Transverse colon (tissue), 4 donors: ENCODE data around the gene PASK. TPM values are rescaled to one million over a fixed set of nuclear protein-coding genes. Genes with fewer than 3 reads are reported as not detected.

ENCODE experiments used
- DNase-seq: peaks from one replicate; pipeline ENCODE4 v3.0.0-alpha.2; 2019
- H3K27ac ChIP-seq, 4 donors: fragments of 200-600 bp; sonication (generic); 2 replicates each; pipeline ENCODE4 v1.5.1; 2016 to 2018; ENCODE audit warnings: inconsistent platforms in 4 of 4
- H3K27me3 ChIP-seq: fragments of 200-600 bp; sonication (generic); 2 replicates; pipeline ENCODE4 v1.5.1; 2017; ENCODE audit warnings: inconsistent platforms
- H3K36me3 ChIP-seq, 4 donors: fragments of 200-600 bp; sonication (generic); 2 replicates each; pipeline ENCODE4 v1.5.1; 2017 to 2019; ENCODE audit warnings: inconsistent platforms in 4 of 4
- H3K4me1 ChIP-seq, 4 donors: fragments of 200-600 bp; sonication (generic); 2 replicates each; pipeline ENCODE4 v1.5.1; 2017 to 2020; ENCODE audit warnings: inconsistent platforms in 4 of 4
- H3K4me3 ChIP-seq, 4 donors: fragments of 200-600 bp; sonication (generic); 1 replicate in 1 of 4; 2 replicates in 3 of 4; pipeline versions ENCODE4 v1.5.1 to v1.6.1; 2017 to 2019; ENCODE audit warnings: inconsistent platforms in 4 of 4
- H3K9me3 ChIP-seq, 2 donors: fragments of 200-600 bp; sonication (generic); 2 replicates each; pipeline ENCODE4 v1.5.1; 2017 to 2019; ENCODE audit warnings: inconsistent platforms in 2 of 2
- EP300 ChIP-seq: sonication (generic); formaldehyde crosslinking; IDR thresholded peaks from one replicate; pipeline ENCODE4 v1.6.1; 2017; ENCODE audit warnings: antibody characterized with exemption, low read depth
- POLR2A ChIP-seq: fragments of 450-650 bp; IDR thresholded peaks from one replicate; pipeline ENCODE4 v1.6.1; 2016; ENCODE audit warnings: antibody characterized with exemption, mild to moderate bottlenecking, moderate library complexity
- POLR2AphosphoS5 ChIP-seq, 3 donors: sonication (generic); formaldehyde crosslinking; IDR thresholded peaks; one replicate each; pipeline ENCODE4 v1.6.1; 2016; ENCODE audit warnings: antibody characterized with exemption in 3 of 3
- WGBS, 2 donors: methylation state at CpG; one replicate each; pipeline ENCODE4 v1.1.5; 2018; ENCODE audit warnings: low coverage in 1 of 2; 5-methylcytosine and 5-hydroxymethylcytosine counted together
- in situ Hi-C, 4 donors: fragments of 200-750 bp; cut with MboI; loops; one replicate each; pipeline versions ENCODE4 v1.15.0 to v1.15.1; 2017; ENCODE audit warnings: low sequenced_read_pairs in 3 of 4, low pct_ligation_motif_present in 1 of 4, low pct_unique_long_range_greater_than_20kb in 1 of 4
- intact Hi-C: fragments of 100-400 bp; cut with DNase I; formaldehyde crosslinking; loops from one replicate; pipeline ENCODE4 v1.15.1; 2023; ENCODE audit warnings: low total_unique reads
- total RNA-seq, 4 donors: library from RNA; depleted of rRNA; stranded (reverse); fragments of >200 nt; gene quantifications; one replicate each; pipeline ENCODE4 v1.1.0, GENCODE V29; 2016
- TF ChIP-seq, protein P1 (sequence below), 5 experiments: fragments of 200-600 bp in 3 of 5; fragments of 450-650 bp in 2 of 5; sonication (generic) in 3 of 5; IDR thresholded peaks; 1 replicate in 2 of 5; 2 replicates in 3 of 5; pipeline ENCODE4 v1.5.1; 2016 to 2017; ENCODE audit warnings: antibody characterized with exemption in 5 of 5, inconsistent platforms in 3 of 5, mild to moderate bottlenecking in 2 of 5, moderate library complexity in 1 of 5

Gene PASK
- total RNA-seq, 4 donors from 2014 or later = 7.0 to 35.2 (median 19.1) TPM

DNA sequence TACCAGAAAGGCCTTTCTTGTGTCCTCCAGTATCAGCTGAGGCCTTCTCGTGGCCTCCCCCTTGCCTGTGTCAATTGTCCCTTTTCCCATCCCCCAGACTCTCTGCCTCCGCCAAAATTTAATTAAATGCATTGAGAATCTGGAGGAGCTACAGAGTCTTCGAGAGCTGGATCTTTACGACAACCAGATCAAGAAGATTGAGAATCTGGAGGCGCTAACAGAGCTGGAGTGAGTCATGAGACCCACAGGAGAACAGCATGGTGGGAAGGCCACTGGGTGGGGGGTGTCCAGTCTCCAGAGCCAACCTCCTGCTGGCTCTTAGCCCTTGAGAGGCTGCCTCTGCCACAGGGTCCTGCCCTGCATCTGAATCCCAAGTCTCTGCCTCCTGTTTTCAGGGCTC lies 9.8 kb upstream of the PASK start:
- intact Hi-C loops (no loop called here), in situ Hi-C loops (no loop called here)
- Histone ChIP-seq H3K27ac (no peak overlapping the region), H3K36me3 (peaks cover 0 to 35% (median 14%) of the 10 kb centered on the region in 4 donors), H3K4me1 (peaks cover 0 to 6% (median 2%) of the 10 kb centered on the region in 4 donors), H3K4me3 (no peak overlapping the region), H3K9me3 (no peaks in the 10 kb centered on the region), H3K27me3 (no peaks in the 10 kb centered on the region)
- 83 to 94% methylated on average over 2 to 5 of the region's 5 CpGs for WGBS, 2 donors
- TF ChIP-seq, protein P1, sequence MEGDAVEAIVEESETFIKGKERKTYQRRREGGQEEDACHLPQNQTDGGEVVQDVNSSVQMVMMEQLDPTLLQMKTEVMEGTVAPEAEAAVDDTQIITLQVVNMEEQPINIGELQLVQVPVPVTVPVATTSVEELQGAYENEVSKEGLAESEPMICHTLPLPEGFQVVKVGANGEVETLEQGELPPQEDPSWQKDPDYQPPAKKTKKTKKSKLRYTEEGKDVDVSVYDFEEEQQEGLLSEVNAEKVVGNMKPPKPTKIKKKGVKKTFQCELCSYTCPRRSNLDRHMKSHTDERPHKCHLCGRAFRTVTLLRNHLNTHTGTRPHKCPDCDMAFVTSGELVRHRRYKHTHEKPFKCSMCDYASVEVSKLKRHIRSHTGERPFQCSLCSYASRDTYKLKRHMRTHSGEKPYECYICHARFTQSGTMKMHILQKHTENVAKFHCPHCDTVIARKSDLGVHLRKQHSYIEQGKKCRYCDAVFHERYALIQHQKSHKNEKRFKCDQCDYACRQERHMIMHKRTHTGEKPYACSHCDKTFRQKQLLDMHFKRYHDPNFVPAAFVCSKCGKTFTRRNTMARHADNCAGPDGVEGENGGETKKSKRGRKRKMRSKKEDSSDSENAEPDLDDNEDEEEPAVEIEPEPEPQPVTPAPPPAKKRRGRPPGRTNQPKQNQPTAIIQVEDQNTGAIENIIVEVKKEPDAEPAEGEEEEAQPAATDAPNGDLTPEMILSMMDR (IDR thresholded peaks at IDR 0.05) = no peak
- TF ChIP-seq POLR2A (no peak), EP300 (no peak), POLR2AphosphoS5 (IDR thresholded peaks at IDR 0.05) (no peak)
- no peak for DNase-seq

DNA sequence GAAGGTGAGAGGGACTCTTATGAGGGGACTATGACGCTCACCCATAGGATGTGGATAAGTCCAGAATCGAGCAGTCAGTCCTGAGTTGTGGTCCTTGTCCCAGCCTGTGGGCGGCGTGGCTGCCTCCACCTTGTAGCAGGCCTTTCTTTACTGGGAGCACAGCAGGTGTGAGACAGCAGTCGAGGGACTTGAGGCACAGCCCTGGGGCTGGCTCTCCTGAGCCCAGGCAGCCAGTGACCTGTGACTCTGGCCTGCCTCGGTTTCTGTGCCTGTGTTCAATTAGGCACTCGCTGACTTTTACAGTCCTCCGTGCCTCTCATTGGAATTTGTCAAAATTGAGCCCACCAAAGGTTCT lies 9.3 kb upstream of the PASK start:
- H3K4me1 ChIP-seq = peaks cover 0 to 6% (median 2%) of the 10 kb centered on the region in 4 donors
- peaks cover 0 to 30% (median 11%) of the 10 kb centered on the region in 4 donors for H3K36me3 ChIP-seq
- TF ChIP-seq POLR2AphosphoS5 (IDR thresholded peaks at IDR 0.05) = no peak
- TF ChIP-seq POLR2A = no peak
- TF ChIP-seq EP300 = no peak
- TF ChIP-seq, protein P1 (IDR thresholded peaks at IDR 0.05) = no peak
- no peak overlapping the region for H3K4me3 ChIP-seq
- no peaks in the 10 kb centered on the region for H3K9me3 ChIP-seq
- in situ Hi-C loops = no loop called here
- intact Hi-C loops = no loop called here
- no peaks in the 10 kb centered on the region for H3K27me3 ChIP-seq
- H3K27ac ChIP-seq = no peak overlapping the region
- DNase-seq = no peak
- WGBS, 2 donors = 92% methylated on average over 8 of the region's 8 CpGs; no CpG with 5 or more reads in 1 of the 2 donors

DNA sequence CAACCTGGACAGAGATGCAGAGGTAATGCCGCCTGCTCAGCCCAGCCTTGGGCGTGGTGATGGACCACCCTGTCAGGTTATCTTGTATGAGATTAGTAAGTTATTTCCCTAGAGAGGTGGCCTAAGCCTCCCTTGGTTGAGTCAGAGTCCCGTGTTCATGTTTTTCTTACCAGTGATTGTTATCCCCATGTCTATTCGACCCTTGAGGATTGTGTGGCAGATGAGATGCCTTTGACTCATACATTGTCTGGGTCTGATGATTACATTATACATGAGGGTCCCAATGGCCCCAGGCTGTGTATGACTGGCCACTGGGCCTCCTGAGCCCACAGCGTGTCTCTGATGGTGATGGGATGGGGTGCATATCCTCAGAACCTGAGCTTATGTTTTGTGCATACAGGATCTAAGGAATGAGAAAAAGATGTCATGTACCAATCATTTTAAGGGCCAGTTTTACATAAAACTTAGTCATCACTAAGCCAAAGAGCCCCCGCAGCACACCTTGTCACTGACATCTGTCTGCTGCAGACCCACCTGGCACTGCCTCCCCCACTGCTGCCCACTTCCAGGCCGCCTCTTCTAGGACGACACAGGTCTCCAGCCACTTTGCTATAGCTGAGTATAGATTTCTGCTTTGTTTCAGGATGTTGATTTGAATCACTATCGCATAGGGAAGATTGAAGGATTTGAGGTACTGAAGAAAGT lies 8.7 kb upstream of the PASK start:
- DNase-seq = no peak
- 93 to 100% methylated on average over 3 to 9 of the region's 9 CpGs for WGBS, 2 donors
- Histone ChIP-seq H3K4me3 (no peak overlapping the region), H3K9me3 (no peaks in the 10 kb centered on the region), H3K4me1 (peaks cover 0 to 6% (median 2%) of the 10 kb centered on the region in 4 donors), H3K27me3 (no peaks in the 10 kb centered on the region), H3K27ac (no peak overlapping the region), H3K36me3 (peaks cover 0 to 25% (median 9%) of the 10 kb centered on the region in 4 donors)
- TF ChIP-seq POLR2AphosphoS5 (IDR thresholded peaks at IDR 0.05) (no peak), EP300 (no peak), POLR2A (no peak)
- TF ChIP-seq, protein P1 (IDR thresholded peaks at IDR 0.05) = no peak
- intact Hi-C loops = no loop called here
- in situ Hi-C loops = no loop called here

DNA sequence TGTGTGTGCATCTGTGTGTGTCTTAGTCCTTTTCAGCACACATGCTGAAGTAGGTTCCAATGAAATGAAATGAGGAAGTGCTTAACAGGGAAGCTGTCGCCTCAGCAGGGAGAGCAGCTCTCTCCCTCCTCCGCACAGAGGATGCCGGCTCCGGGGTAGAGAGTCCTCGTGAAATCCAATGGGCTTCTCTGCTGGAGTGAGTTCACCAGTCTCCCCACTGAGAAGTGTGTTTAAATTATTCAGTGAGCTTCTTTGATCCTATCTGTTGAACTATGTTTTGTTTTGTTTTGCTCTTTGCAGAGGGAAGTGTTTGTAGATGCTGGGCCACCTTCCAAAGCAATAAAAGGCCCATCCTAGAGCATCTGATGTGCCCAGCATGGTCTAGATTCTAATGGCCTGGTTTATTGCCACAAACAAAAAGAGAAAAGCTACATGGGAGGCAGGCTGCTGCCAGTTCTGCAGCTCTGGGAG lies 7.7 kb upstream of the PASK start:
- H3K9me3 ChIP-seq = no peaks in the 10 kb centered on the region
- no peak overlapping the region for H3K4me3 ChIP-seq
- peaks cover 0 to under 1% (median under 1%) of the 10 kb centered on the region in 4 donors for H3K4me1 ChIP-seq
- H3K36me3 ChIP-seq = peaks cover 0 to 25% (median 9%) of the 10 kb centered on the region in 4 donors
- intact Hi-C loops (no loop called here), in situ Hi-C loops (no loop called here)
- no peak overlapping the region for H3K27ac ChIP-seq
- TF ChIP-seq EP300 (no peak), POLR2AphosphoS5 (IDR thresholded peaks at IDR 0.05) (no peak), POLR2A (no peak)
- TF ChIP-seq, protein P1 (IDR thresholded peaks at IDR 0.05) = no peak
- no peak for DNase-seq
- H3K27me3 ChIP-seq = no peaks in the 10 kb centered on the region
- 51 to 66% methylated on average over 5 of the region's 5 CpGs for WGBS, 2 donors
